A549 (cell line): ENCODE measurements around the gene CRYBA1.

Experiments used
- CHD2 ChIP-seq: fragments of 150-350 bp; IDR thresholded peaks from 2 replicates; pipeline ENCODE4 v1.6.1; 2014; ENCODE audit warnings: low read length; ENCODE audit not compliant: partially characterized antibody
- EP300 ChIP-seq, 2 experiments: fragments of >200 bp; sonication (Bioruptor Twin); formaldehyde crosslinking; IDR thresholded peaks; 2 replicates in 1 of 2; 3 replicates in 1 of 2; pipeline ENCODE4 v1.6.1; 2016 to 2017
- ESRRA ChIP-seq: fragments of 150-350 bp; IDR thresholded peaks from 2 replicates; pipeline ENCODE4 v1.6.1; 2014; ENCODE audit warnings: mild to moderate bottlenecking, low read length, borderline replicate concordance
- HDAC2 ChIP-seq: fragments of 200-600 bp; sonication (generic); IDR thresholded peaks from 2 replicates; pipeline ENCODE4 v1.6.1; 2016
- MYC ChIP-seq: IDR thresholded peaks from 2 replicates; pipeline ENCODE4 v1.6.1; 2012; ENCODE audit warnings: mild to moderate bottlenecking, inconsistent platforms, low read length, improper control_type of control experiment, borderline replicate concordance
- POLR2A ChIP-seq: IDR thresholded peaks from 2 replicates; pipeline ENCODE4 v1.6.1; 2012; ENCODE audit warnings: mild to moderate bottlenecking, low read length
- RCOR1 ChIP-seq: fragments of 150-350 bp; IDR thresholded peaks from 2 replicates; pipeline ENCODE4 v1.6.1; 2014; ENCODE audit warnings: antibody characterized with exemption, low read length, low read depth
- RFX5 ChIP-seq: fragments of 450-650 bp; IDR thresholded peaks from 2 replicates; pipeline ENCODE4 v1.7.1; 2014; ENCODE audit warnings: antibody characterized with exemption, mild to moderate bottlenecking, moderate library complexity
- RNF2 ChIP-seq: fragments of 200-600 bp; sonication (generic); IDR thresholded peaks from 2 replicates; pipeline ENCODE4 v1.6.1; 2016; ENCODE audit warnings: low read depth, mild to moderate bottlenecking, antibody characterized with exemption, moderate library complexity, borderline replicate concordance
- TF ChIP-seq, protein P1 (sequence below): fragments of >200 bp; sonication (Bioruptor Twin); formaldehyde crosslinking; IDR thresholded peaks from 3 replicates; pipeline ENCODE4 v1.5.1; 2016
- TF ChIP-seq, protein P2 (sequence below): fragments of 200-600 bp; sonication (generic); IDR thresholded peaks from 2 replicates; pipeline ENCODE4 v1.6.1; 2016; ENCODE audit warnings: antibody characterized with exemption, mild to moderate bottlenecking, moderate library complexity

DNA sequence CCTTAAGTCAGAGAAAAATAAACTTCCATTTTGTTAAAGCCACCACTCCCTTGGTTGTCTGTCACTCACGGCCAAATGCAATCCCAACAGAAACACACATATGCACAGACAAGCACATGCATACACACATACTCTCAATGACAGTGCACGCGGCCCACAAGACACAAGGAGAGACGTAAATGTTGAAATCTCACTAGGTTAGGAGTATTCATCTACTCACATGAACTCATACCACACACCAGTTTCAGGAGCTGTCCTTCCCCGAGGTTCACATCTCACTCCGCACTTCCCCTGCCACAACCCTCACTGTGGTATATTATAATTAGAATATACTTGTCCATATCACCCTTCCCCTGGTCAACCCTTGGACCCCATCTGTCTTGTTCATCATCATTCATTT is 30.5 kb upstream of the CRYBA1 start:
- TF ChIP-seq, protein P1, sequence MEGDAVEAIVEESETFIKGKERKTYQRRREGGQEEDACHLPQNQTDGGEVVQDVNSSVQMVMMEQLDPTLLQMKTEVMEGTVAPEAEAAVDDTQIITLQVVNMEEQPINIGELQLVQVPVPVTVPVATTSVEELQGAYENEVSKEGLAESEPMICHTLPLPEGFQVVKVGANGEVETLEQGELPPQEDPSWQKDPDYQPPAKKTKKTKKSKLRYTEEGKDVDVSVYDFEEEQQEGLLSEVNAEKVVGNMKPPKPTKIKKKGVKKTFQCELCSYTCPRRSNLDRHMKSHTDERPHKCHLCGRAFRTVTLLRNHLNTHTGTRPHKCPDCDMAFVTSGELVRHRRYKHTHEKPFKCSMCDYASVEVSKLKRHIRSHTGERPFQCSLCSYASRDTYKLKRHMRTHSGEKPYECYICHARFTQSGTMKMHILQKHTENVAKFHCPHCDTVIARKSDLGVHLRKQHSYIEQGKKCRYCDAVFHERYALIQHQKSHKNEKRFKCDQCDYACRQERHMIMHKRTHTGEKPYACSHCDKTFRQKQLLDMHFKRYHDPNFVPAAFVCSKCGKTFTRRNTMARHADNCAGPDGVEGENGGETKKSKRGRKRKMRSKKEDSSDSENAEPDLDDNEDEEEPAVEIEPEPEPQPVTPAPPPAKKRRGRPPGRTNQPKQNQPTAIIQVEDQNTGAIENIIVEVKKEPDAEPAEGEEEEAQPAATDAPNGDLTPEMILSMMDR: no peak
- TF ChIP-seq HDAC2 (no peak), POLR2A (no peak), MYC (no peak), ESRRA (no peak), RNF2 (no peak), CHD2 (no peak), EP300 (IDR thresholded peaks at IDR 0.05) (no peak), RFX5 (no peak), RCOR1 (no peak)
- TF ChIP-seq, protein P2, sequence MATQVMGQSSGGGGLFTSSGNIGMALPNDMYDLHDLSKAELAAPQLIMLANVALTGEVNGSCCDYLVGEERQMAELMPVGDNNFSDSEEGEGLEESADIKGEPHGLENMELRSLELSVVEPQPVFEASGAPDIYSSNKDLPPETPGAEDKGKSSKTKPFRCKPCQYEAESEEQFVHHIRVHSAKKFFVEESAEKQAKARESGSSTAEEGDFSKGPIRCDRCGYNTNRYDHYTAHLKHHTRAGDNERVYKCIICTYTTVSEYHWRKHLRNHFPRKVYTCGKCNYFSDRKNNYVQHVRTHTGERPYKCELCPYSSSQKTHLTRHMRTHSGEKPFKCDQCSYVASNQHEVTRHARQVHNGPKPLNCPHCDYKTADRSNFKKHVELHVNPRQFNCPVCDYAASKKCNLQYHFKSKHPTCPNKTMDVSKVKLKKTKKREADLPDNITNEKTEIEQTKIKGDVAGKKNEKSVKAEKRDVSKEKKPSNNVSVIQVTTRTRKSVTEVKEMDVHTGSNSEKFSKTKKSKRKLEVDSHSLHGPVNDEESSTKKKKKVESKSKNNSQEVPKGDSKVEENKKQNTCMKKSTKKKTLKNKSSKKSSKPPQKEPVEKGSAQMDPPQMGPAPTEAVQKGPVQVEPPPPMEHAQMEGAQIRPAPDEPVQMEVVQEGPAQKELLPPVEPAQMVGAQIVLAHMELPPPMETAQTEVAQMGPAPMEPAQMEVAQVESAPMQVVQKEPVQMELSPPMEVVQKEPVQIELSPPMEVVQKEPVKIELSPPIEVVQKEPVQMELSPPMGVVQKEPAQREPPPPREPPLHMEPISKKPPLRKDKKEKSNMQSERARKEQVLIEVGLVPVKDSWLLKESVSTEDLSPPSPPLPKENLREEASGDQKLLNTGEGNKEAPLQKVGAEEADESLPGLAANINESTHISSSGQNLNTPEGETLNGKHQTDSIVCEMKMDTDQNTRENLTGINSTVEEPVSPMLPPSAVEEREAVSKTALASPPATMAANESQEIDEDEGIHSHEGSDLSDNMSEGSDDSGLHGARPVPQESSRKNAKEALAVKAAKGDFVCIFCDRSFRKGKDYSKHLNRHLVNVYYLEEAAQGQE: no peak
